ENCODE results near the gene ABCG5.

Gene ABCG5

DNA sequence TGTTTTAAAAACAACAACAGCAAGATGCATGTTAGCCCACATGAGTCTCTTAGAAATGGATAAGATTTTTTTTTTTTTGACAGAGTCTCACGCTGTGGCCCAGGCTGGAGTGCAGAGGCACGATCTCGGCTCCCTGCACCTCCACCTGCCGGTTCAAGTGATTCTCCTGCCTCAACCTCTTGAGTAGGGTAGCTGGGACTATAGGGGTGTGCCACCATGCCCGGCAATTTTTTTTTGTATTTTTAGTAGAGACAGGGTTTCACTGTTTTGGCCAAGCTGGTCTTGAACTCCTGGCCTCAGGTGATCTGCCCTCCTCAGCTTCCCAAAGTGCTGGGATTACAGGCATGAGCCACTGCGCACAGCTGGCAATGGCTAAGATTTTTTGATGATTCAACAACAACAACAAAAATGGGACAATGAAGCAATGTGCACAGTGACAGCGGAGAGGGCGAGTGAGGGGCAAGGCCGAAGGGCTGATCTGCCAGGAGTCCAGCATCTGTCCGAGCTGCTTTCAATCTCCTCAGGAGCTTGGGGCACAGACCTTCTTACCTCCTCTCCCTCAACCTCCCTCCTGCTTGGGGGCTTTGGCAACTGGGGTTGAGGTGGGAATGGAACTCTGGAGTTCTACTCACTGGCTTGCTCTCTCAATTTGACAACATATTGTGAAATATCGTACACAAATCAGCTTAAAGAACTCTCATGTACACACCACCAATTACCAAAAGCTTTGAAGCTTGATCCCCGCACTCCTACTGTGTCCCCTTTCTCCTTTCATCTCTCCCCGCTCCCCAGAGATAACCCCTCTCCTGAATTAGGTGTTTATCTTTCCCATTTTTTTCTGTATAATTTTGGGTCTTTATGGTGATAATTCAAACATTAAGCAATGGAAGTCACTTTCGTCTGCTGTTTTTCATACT lies 3.6 kb upstream of the ABCG5 start:
- DNase-seq = no peak

DNA sequence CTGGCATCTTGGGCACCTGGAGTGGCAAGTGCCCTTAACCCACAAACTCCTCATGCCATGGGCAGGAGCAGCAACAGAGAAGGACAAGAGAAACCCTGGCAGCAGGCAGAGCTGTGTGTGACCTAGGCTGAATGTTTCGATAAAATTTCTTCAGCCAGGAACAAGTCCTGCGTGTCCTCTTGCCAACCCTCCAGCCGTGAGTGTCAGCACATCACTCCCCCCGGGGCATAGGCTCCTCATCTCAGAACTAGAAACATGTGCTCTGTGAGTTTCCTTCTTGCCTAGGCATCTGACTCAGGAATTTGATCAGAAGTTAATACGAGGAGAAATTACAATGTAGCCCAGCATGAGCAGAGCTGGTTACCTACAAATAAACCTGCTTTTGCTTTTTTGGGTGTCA lies 2.3 kb upstream of the ABCG5 start:
- no peak for DNase-seq

DNA sequence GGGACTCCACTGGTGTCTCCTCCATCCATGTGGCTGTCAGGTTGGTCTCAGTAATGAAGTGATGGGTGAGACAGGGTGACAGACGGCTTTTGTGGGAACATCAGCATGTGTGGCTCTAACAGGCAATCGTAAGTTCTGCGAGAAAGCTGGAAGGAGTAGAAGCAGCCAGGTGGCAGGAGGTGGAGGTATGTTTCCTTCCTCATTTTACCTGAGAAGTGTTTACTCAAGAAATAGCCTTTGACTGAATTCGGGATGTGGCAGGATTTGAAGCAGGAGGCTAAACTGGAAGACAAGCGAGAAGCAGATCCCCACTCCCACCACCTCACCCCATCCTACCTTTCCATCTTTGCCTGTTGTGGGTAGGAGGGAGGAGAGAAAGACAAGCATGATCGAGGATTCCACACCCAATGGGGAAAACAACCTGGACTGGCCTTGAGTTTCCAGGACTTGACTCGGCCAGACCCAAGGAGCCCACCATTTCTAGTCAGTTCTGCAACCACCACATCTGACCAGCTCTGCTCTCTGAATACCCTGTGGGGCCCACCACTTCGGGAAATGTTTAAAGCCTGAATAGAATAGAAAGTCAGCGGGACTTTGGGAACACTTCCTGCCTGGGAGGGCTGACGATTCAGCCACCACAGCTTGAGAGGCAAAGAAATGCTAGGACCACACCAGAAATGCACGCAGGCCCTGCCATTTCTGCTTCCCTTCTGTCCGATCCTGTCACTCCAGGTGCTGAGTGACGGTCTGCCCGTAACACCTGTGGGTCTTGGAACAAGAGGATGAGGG lies 1.3 kb upstream of the ABCG5 start:
- no peak for DNase-seq

DNA sequence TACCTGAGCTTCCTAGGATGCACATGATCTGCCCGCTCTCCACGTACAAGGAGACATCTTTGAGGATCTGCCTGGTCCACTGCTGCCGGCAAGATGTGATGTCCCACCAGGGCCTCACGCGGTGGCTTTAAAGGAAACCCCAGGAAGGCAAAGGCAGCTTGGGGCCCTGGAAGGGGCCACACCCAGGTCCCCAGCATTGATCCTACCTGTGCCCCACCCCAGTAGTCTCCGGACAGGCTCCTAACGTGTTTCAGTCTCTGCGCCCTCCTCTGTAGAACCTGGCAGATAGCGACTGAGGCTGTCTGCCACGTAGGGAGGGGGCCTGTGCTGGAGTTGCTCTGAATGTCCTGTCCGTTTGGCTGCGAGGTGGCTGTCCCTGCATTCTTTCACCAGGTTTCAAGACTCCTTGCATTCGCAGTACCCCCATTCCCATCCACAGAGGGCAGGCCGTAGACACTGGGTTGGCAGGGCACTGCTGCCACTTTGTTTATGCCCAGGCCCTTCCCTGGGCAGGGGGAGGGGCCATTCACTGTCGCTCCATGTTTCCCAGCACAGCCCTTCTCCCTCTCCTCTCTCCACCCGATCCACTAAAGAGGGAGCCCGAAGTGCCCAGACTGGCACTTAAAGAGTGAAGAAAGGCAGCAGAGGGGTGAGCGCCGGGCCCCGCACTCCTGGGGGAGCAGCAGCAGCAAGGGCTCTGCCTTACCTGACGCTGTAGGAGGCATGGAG lies 644 bp downstream of the ABCG5 start:
- no peak for DNase-seq

DNA sequence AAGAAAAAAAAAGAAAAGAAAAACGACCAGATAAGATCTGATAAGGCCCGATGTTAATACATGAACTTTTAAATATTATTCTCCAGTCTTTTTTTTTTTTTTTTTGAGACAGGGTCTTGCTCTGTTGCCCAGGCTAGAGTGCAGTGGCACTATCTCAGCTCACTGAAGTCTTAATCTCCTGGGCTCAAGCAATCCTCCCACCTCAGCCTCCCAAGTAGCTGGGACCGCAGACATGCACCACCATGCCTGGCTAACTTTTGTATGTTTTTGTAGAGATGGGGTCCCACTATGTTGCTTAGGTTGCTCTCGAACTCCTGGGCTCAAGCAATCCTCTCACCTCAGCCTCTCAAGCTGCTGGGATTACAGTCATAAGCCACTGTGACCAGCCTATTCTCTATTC lies 1.6 kb downstream of the ABCG5 start:
- no peak for DNase-seq

DNA sequence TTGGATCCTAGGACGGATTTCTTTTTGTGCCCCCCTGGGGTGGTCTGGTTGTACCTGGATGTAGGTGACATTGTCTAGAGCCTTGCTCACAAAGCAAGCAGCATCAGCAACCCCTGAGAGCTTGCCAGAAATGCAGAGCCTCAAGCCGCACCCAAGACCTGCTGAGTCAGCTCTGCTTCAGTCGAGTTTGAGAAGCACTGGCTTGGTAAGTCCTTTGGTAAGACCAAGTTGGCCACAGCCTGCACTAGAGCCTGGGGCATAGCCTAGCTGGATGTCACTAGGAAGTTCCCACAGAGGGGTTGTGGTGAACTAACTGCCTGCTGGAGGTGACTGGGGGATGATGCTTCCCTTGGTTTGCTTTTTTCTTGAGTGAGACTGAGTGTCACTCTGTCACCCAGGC lies 6.2 kb downstream of the ABCG5 start:
- no peak for DNase-seq

DNA sequence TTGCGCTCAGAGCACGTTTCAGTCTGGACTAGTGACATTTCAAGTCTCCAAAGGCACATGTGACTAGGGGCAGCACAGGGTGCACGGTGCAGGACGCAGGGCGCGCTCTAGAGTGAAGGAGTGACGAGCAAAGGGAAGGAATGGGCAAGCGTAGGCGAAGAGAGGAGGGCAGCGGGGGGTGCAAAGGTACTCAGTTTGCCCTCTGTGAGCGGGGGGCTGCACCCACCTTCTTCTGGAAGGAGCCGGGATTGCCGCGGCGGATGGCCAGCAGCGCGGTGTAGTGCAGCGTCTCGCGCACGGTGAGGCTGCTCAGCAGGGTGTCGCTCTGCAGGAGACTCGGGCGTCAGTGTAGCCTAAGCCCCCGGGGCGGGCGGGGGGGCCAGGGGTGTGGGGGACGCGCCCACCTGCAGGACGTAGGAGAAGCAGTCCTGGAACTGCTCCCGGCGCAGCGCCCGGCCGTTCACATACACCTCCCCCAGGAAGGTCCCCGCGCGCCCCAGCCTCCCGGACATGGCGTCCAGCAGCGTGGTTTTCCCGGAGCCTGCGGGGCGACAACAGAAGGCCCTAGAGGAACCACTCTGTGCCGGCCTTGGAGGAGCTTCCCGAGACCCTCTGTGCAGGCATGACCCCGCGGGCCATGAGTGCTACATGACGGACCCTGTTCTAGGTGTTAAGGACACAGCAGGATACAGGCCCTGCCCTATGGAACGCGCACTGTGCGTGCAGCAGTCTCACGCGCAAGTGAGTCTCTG lies 6.9 kb downstream of the ABCG5 start:
- peak; percentile 52 for DNase-seq

DNA sequence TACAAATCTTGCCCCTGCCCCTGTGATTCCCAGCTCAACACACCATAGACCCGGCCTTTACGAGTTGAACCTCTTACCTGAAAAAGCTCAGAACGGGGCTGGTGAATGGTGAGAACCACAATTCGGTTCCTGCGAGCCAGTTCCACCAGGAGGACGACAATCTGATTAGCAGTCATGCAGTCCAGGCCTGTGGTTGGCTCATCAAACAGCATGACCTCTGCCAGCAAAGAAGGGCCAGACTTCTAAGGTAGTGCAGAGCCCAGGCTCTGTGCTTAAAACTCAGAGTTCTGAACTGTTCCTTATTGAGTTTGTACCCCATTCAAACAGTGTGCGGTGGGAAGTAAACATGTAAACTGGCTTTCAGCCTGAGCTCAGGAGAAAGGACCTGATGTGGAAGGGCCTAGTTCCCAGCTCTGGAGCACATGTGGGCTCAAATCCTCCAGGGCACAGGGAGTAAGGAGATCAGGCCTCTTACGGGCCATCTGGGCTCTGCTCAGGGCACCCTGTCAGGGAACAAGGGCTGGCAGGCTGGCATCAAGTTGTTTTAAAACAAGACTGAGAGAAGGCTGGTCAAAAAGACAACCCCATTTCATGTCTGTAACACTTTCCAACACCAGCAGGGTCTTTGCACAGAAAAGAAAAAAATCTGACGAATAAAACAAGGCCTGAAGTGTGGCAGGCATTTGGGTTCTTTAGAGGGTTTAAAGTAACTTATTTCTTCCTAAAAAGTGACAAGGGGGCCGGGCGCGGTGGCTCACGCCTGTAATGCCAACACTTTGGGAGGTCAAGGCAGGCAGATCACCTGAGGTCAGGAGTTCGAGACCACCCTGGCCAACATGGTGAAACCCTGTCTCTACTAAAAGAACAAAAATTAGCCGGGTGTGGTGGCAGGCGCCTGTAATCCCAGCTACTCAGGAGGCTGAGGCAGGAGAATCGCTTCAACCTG lies 12.1 kb downstream of the ABCG5 start:
- DNase-seq = no peak

DNA sequence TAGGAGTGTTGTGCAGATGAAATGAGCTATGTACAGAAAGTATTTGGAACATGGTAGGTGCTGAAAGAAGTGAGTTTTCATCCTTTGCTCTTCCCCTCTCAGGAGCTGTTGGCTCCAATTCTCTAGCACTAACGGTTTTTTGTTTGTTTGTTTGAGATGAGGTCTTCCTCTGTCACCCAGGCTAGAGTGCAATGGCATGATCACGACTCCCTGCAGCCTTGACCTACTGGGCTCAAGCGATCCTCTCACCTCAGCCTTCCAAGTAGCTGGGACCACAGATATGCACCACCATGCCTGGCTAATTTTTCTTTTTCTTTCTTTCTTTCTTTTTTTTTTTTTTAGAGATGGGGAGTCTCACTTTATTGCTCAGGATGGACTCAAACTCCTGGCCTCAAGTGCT lies 12.8 kb downstream of the ABCG5 start:
- no peak for DNase-seq

DNA sequence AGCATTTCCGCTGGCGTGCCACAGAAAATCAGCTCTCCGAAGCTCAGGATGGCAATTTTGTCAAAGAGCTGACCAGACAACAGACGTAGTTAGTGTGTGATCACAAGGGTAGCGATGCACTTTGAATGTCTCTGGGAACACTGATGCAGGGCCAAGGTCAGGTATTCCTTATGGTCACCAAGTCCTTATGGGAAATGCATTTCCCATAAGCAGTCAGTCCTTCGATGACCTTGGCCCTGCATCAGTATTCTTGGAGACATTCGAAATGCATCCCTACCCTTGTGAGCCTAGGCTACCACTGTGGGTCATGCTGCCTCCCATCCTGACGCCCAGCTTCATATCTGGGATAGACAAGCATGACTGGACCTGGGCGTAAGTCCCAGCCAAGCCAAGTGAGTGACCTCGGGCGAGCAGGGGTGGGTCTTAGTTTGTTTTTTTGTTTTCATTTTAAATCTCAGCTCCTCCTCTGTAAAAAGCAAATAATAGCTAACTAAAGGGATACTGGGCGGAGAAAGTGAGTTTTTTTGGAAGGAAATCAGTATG lies 13.6 kb downstream of the ABCG5 start:
- no peak for DNase-seq

DNA sequence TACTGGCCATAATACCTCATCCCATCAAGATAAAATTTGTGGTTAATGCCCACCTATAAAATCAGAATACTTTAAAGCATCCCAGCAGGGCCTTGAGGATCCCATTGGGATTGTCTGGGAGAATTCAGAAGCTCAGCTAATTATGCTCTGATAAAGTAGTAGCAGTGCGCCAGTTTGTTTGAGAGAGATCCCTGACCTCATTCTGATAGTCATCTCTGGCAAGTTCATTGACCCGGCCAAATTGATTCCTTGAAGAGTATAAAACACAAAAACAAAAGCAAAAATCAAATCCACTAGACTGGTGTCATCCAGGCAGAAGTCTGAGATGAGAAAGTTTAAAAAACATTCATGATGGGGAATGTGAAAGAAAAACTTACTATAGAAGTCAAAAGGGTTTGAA lies 14.1 kb downstream of the ABCG5 start:
- no peak for DNase-seq

DNA sequence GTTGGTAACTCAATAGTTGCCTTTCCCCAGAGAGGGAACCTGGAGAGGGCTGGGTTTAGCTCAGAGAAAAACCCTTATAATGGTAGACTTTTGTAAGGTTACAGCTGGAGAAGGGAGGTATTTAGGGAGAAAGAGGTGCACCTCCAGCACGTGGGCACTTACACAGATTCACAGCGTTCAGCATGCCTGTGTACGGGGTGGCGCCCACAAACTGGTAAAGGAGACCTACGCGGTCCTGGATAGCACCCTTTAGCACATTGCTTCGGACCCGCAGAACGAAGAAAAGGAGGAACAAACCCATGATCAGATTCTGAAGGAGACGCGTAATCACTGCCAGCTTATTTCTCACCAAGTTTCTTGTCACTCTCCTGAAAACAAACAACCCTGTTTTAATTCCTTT lies 14.9 kb downstream of the ABCG5 start:
- DNase-seq = no peak

DNA sequence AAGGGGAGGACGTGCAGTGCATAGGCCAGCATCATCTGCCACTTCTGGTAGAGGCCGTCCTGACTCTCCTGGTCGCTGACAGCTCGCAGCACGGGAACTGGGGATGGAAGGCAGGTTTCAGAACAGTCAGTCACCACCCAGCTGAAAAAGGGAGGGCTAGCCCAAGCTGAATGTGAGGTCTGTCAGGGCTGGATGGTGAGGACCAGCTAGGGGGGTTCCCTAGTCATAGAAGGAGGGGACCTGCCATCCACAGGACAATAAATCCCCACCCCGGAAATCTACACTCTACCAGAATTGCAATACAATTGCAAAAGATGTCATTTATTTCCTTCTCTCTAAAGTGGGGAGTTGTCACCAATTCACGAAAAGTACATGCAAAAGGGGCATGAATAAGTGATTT lies 15.8 kb downstream of the ABCG5 start:
- DNase-seq = no peak

DNA sequence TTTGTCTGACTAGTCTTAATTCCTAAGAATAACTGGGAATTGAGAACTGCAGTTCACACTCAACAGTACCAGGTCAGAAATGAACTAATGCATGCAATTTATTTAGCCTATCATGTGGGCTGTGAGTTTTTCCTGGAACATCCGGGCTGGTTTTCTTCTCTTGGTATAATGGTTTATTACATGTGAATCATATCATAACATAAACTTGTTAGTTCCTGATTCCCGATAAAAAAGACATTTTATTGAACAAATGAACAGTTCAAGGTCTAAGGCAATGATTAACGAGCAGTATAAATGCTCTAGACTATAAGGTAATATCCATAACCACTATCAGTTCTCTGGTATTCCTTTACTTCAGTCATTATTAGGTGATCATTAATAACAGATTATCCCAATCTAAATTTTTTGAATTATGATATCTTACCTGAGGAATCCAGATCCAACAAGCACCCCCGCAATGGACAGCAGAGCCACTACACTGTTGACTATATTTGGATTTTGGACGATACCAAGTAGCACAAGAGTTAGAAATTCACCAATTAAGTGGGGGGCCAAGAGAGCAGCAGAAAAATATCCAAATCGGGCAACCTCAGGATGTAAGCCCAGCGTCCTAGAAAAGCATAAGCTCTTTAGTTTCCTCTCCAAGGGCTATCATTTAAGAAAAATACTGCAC lies 19.0 kb downstream of the ABCG5 start:
- no peak for DNase-seq

DNA sequence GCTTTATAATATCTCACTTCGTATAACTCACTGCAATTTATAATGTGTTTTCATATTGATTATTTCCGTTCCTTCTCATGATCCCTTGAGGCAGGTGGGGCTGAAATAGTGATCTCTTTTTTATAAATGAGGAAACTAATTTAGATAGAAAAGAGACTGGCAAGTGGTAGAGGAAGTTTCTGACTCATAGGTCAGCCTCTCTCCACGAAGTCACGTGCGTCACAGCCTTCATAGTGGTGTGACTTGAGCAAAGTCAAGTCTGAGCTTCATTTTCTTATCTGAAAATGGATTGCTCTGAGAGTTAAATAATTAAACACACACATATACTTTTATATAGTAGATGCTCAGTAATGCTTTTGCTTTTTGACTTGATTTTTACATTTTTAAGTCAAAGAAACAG lies 19.9 kb downstream of the ABCG5 start:
- no peak for DNase-seq

DNA sequence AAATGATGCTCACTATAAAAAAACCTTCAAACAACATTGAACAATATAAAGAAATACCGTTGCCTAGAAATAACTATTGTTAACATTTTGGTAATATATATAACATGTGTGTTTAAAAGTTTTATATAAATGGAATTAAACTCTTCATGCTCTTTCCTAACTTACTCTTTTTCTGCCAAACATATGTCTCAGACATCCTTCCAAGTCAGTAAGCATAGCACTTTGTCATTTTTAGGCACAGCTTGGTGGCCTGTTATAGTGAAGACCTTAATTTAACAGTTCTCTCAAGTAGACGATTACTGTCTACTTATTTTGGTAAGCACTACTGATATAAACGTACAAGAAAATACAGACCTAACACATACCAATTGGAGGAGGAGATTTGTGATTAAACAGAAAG lies 23.9 kb downstream of the ABCG5 start:
- DNase-seq = no peak

DNA sequence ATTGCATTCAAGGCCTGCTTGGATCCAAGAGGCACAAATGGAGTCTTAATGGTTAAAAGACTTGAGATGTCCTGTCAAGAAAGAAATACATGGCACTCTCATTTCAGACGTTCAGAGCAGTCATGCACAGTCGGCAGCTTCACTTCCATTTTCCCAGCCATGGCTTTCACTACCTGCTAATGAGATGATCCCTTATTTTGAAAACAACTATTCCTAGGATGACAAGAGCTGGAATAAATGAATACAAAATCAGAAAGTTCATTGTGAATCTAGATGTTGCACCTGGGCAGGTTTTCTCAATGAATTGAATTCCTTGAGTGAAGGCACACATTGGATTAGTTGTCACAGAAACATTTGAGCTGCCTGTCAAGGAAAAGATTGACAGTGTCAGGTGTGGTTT lies 25.7 kb downstream of the ABCG5 start:
- no peak for DNase-seq

DNA sequence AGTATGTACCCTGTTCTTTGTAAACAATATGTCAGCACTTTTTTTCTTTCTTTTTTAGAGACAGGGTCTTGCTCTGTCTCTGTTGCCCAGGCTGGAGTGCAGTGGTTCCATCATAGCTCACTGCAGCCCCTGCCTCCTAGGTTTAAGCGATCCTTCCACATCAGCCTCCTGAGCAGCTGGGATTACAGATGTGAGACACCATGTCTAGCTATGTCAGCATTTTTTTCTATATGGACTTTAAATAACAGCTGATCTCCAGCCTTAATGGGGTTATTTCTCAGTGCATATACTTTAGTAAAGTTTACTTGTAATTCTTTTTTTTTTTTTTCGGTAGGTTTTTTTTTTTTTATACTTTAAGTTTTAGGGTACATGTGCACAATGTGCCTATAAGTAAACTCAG lies 26.6 kb downstream of the ABCG5 start:
- DNase-seq = no peak

DNA sequence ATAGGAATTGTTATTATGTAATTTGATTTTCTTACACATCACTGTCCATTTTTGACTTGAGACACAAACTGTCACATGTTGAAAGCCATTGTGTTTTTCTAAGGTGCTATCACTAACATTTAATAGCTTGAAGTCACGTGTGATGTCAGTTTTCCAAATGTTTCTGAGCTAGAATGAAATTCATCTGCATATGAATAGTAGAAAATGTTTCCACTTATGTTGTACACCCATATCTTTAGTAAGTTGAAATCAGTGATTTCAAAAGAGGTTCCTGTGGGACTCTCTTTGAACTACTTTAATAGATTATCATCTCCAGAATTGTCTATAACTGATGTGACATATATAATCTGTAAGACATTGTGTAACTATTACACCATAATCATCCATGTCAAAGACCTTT lies 27.8 kb downstream of the ABCG5 start:
- DNase-seq = no peak

DNA sequence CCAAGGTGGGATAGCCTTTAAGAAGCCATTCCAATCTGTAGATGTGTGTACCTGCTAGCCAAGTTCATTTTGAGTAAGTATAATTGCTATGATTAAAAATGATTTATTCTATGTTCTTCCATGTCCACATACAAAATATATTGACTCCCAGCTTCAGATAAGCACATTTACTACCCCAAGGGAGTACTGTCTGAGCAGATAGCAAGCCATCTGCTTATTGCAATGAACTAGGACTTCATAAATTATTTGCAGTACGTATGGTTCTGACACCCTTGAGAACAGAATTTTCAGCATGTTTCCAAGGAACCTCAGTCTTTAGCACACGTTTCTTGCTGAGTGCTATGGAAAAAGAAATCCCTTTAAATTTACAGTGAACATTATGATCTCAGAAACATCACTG lies 28.2 kb downstream of the ABCG5 start:
- no peak for DNase-seq

DNA sequence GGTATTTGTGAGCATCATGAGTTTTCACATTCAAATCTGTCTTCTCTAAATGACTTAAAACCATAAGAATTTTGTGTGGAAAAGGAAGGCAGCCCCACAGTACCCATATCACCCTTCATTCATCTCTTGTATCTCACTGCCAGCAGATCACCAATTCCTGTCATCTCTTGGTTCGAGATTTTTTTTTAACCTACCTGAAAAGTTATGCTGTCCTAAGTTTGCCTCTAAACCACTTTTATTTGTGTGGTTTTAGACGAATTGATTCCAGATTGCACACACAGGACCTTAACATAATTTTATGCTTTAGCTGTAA lies 32.0 kb downstream of the ABCG5 start:
- DNase-seq = no peak

All from right kidney (tissue), 1 donor.